NCI-H774 (cell line): ENCODE results near the gene KCND2.
"Not testable (repeated sequence)": the region's sequence is repeated elsewhere in the genome, so short reads cannot be mapped to it uniquely, and the experiment has no call there.

Source experiments
- DNase-seq: peaks from one replicate; lab custom pipeline; 2025; lab: John Stamatoyannopoulos, UW

KCND2 gene

DNA sequence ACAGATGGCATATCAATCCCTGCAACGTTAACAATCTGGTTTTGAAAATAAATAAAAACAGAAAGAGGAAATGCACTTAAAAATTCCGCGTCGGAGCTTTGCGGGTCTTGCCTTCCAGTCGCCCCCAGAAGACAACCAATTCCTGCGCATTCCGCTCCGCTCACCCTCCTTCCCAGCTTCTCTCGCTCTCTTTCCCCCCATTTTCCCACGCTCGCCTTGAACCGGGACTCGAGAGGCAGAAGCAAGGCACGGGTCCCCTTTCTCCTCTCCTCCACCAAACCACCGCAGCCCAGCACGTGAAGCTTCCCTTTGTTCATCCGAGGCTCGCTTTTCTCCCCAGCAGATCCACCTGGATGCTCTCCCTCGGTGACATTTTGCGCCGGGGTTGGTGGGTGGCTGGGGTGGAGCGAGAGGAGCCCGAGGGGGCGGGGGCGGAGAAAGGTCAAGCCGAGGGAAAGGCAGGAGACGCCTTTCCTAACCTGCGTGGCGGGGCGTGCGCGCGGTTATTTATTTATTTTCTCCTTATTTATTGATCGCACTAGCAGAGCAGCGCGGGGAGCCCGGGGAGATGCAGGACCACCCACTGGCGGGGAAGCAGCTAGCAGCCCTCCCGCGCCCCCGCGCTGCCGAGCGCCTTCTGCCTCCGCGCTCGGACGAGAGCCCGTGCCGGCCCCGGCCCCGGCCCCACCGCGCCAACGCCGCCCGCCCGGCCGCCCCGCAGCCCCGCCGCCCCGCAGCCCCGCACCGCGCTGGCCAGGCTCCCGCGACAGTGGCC lies at the start of gene KCND2:
Gene KCND2, plus strand, starts transcription at position 475 of the 775 bp plus-strand sequence.
- DNase-seq, result peak; percentile 36

- DNase-seq, result no peak
Observed at GRCh38 chr7:120226188-120226587, 46.8 kb upstream of the KCND2 start.

DNA sequence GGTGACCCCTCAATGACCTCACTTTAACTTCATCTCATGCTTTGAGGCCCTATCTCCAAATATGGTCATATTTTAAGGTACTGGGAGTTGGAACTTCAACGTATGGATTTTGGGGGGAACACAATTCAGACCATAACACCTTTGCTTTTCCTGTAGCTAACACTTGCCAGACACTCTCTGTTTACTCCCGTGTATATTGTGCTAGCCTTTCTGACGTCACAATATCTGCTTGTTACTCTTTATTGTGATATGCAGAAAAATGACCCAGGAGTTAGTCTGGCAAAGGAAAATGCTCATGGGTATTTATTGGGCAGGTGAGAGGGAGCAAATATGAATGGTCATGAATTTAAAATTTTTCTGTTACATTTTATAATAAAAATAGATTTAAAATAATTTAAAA lies 45.7 kb upstream of the KCND2 start:
- no peak for DNase-seq

DNA sequence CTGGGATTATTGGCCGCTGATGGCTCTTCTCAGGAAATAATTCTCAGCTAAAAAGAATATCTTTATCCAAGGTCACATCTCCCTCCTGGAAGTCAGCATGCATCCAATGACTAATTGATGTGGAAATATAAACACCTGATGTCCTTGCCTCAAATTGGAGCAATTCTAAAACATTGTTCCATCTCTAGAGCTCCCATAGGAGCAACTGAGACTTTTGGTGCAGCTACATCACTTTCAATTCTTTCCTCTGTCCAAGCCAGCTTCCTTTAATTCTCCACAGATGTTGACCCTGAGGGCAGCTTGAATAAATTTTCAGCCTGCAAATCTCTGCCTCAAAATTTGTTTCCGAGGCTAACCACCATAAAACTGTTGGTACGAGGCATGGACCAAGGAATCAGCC lies 43.9 kb upstream of the KCND2 start:
- no peak for DNase-seq

- DNase-seq, result no peak
Observed at GRCh38 chr7:120233338-120233737, 39.6 kb upstream of the KCND2 start.

- DNase-seq, result not testable (repeated sequence)
Observed at GRCh38 chr7:120240350-120240749, 32.6 kb upstream of the KCND2 start.

DNA sequence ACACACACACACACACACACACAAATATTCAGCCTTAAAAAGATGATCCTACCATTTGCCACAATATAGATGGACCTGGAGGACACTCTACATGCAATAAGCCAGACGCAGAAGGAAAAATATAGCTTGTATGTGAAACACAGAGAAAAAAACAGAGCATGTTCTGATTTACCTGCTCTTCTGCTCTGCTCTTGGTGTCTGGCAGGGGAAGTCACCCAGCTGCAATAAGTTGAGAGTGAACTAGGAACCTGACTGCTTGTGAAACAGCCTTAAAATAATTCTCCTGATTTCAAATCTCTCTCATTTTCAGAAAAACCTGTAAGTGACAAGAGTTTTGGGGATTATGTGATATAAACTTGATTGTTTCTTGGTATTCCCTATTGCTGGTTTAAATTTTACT lies 31.0 kb upstream of the KCND2 start:
- no peak for DNase-seq

DNA sequence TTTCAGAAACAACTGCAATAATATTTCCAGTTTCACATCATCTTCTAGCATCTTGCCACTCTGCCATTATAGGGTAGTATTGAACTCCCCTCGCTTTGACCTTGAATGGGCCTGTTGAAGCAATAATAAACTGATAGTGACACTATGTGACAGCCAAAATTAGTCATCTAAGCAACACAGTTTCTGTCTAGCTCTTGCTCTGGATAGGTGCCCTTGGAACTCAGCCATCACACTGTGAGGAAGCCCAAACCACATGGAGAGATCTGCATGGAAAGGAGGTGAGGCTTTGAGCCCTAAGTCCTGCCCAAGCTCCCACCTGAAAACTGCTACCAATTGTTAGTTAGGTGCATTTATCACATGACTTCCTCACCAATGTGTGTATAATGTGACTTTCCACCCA lies 18.1 kb upstream of the KCND2 start:
- no peak for DNase-seq

DNA sequence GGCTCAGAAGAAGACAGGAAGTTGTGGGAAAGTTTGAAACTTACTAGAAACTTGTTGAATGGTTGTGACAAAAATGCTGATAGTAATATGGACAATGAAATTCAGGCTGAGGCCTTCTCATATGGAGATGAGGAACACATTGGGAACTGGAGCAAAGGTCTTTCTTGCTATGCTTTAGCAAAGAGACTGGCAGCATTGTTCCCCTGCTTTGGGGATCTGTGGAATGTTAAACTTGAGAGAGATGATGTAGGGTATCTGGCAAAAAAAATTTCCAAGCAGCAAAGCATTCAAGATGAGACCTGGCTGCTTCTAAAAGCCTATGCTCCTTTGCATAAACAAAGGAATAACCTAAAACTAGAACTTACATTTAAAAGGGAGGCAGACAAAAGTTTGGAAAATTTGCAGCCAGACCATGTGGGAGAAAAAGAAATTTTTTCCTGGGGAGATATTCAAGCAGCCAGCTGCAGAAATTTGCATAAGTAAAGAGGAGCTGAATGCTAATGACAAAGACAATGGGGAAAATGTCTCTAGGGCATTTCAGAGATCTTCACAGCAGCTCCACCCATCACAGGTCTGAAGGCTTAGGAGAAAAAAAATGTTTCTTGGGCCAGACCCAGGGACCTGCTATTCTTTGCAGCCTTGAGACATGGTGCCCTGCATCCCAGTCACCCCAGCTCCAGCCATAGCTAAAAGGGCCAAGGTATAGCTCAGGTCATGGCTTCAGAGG lies 16.5 kb upstream of the KCND2 start:
- DNase-seq, result no peak

GRCh38 chr7:120259386-120259785 lies 13.6 kb upstream of the KCND2 start:
- DNase-seq, result no peak

GRCh38 chr7:120260111-120260510 lies 12.9 kb upstream of the KCND2 start:
- no peak for DNase-seq

- DNase-seq, result peak; percentile 64
Observed at GRCh38 chr7:120272261-120272660, 714 bp upstream of the KCND2 start.

DNA sequence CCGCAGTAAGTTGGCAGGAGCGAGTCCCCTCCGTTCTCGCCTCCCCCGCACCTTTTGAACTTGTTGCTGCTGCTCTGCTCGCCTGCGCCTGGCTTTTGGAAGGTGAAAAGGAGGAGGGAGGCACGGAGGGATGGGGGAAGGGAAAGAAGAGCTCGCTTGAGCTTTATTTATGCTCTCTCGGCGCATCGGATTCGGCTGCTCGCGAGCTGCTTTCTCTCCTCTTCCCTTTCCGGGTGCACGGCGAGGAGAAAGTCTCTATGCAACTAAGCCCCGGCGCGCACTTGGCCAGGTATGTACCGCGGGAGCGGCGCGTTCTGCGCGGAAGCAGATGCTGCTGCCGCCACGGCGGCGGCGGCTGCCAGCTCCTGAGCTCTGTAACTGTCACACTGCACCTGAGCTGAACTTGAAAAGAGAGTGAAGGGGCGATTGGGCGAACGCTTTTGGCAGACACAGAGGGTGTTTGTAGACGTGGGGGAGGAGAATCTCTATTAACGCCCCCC lies 551 bp downstream of the KCND2 start:
- peak; percentile 33 for DNase-seq

GRCh38 chr7:120274482-120274881 lies 1.5 kb downstream of the KCND2 start:
- no peak for DNase-seq

DNA sequence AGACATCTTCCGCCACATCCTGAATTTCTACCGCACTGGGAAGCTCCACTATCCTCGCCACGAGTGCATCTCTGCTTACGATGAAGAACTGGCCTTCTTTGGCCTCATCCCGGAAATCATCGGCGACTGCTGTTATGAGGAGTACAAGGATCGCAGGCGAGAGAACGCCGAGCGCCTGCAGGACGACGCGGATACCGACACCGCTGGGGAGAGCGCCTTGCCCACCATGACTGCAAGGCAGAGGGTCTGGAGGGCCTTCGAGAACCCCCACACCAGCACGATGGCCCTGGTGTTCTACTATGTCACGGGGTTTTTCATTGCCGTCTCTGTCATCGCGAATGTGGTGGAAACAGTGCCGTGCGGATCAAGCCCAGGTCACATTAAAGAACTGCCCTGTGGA lies 1.9 kb downstream of the KCND2 start:
- no peak for DNase-seq

DNA sequence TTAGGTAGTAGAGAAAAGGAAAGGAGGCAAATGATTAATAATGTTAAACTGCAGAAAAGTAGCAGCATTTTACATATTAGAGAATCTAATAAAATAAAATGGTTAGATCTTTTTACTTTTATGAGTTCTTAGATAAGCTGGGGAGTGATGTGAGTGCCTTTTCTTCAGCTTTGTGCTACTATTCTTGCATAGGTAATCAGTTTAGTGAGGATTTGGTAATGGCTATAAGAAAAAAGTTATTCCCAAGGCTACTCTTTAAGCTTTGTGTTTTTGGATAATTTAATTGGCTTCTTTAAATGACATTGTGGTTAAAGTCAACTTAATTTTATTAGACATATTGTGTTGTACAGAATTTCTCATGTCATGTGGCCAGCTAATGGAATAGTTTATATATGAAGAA lies 3.7 kb downstream of the KCND2 start:
- no peak for DNase-seq

GRCh38 chr7:120278773-120279172 lies 5.8 kb downstream of the KCND2 start:
- DNase-seq, result no peak

DNA sequence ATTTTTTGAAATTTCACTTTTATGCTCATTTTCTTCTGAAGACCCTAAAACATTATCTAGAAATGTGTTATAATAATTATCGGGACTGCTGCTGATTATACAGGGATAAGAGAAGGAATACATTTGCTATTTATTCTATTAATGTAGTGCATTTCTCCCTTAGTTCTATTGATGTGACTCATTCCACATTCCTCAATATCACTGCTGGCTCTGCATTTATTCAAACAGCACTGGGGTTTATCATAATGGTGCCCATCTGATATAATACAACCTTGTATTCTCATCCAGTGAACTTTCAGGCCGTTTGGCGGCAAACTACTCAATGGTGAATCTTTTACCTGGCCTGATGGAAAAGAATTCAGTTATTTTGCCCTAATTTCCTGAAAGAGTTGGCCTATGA lies 7.8 kb downstream of the KCND2 start:
- DNase-seq, result no peak

- DNase-seq, result no peak
Observed at GRCh38 chr7:120293027-120293426, 20.1 kb downstream of the KCND2 start.

GRCh38 chr7:120302190-120302589 lies 29.2 kb downstream of the KCND2 start:
- no peak for DNase-seq

DNA sequence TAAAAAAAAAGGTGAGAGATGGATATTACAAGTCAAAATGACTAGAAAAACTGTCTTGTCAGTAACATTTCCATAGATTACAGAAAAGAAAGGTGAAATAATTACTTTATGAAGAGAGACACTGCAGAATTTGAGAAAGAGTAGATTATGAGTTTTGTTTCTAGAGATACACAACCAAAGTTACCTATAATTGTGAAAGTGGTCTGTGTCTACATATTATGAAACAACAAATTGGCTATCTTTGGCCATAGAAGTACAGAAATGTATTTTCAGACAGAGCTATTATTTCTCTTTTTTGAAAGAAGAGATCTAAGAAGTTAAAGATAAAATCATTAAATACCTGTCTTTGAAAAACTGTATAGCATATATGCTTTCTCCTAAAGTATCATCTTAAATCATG lies 30.1 kb downstream of the KCND2 start:
- DNase-seq, result no peak

- no peak for DNase-seq
Observed at GRCh38 chr7:120304674-120305073, 31.7 kb downstream of the KCND2 start.

- no peak for DNase-seq
Observed at GRCh38 chr7:120307991-120308545, 35.1 kb downstream of the KCND2 start.
